SU-DHL-6 (cell line): ENCODE measurements around the gene XPNPEP2.
A peak's percentile ranks its signal among the peaks of the same experiment; 100 is the strongest.

Experiments
- H2AFZ ChIP-seq: fragments of 200-600 bp; sonication (generic); 2 replicates; pipeline ENCODE4 v1.6.1; 2014; ENCODE audit warnings: low read depth, mild to moderate bottlenecking, moderate library complexity, mixed read lengths, antibody characterized with exemption, low read length; ENCODE audit not compliant: severe bottlenecking
- H3F3A ChIP-seq: fragments of 200-600 bp; shearing (Covaris generic); 2 replicates; pipeline ENCODE4 v1.6.0; 2016; ENCODE audit warnings: antibody characterized with exemption, mild to moderate bottlenecking; ENCODE audit not compliant: insufficient read depth
- H3K27ac ChIP-seq: fragments of 200-600 bp; sonication (generic); 2 replicates; pipeline ENCODE4 v1.5.1; 2016; ENCODE audit warnings: low read depth, mild to moderate bottlenecking, low read length, moderate library complexity, mixed read lengths
- H3K27me3 ChIP-seq: fragments of 200-600 bp; sonication (generic), shearing (Covaris generic); 2 replicates; pipeline ENCODE4 v1.6.0; 2014; ENCODE audit warnings: mild to moderate bottlenecking, low read length
- H3K36me3 ChIP-seq: fragments of 200-600 bp; sonication (generic); 2 replicates; pipeline ENCODE4 v1.6.1; 2014; ENCODE audit warnings: mild to moderate bottlenecking, low read length, mixed read lengths
- H3K4me2 ChIP-seq: fragments of 300-600, 200-600 bp; shearing (Covaris generic), sonication (generic); 2 replicates; pipeline ENCODE4 v1.6.0; 2014; ENCODE audit warnings: low read length, low read depth, mild to moderate bottlenecking; ENCODE audit not compliant: poor library complexity, severe bottlenecking
- H3K4me3 ChIP-seq: fragments of 200-600 bp; sonication (generic); 2 replicates; pipeline ENCODE4 v1.5.1; 2014; ENCODE audit warnings: antibody characterized with exemption, low read length, mild to moderate bottlenecking, mixed read lengths; ENCODE audit not compliant: insufficient read depth, poor library complexity, severe bottlenecking
- H3K79me2 ChIP-seq: fragments of 200-600 bp; sonication (generic); 2 replicates; pipeline ENCODE4 v1.6.1; 2014; ENCODE audit warnings: mild to moderate bottlenecking, low read length, moderate library complexity; ENCODE audit not compliant: insufficient read depth
- H3K9ac ChIP-seq: fragments of 200-600 bp; sonication (generic); 2 replicates; pipeline ENCODE4 v1.7.0; 2014; ENCODE audit warnings: mild to moderate bottlenecking, low read length
- H3K9me2 ChIP-seq: fragments of 200-600 bp; sonication (generic); replicated peaks from 2 replicates; pipeline ENCODE4 v1.6.1; 2014; ENCODE audit warnings: low read length; ENCODE audit not compliant: insufficient read depth
- H3K9me3 ChIP-seq: fragments of 200-600 bp; sonication (generic); 2 replicates; pipeline ENCODE4 v1.6.1; 2014; ENCODE audit warnings: low read length, mixed read lengths; ENCODE audit not compliant: insufficient read depth
- H4K20me1 ChIP-seq: fragments of 200-600 bp; sonication (generic); 2 replicates; pipeline ENCODE4 v1.6.1; 2014; ENCODE audit warnings: low read depth, mild to moderate bottlenecking, antibody characterized with exemption, low read length, moderate library complexity, mixed read lengths
- CTCF ChIP-seq: fragments of 200-600 bp; sonication (generic); IDR thresholded peaks from one replicate; pipeline ENCODE4 v1.5.1; 2017; ENCODE audit warnings: antibody characterized with exemption, mild to moderate bottlenecking, low read length, moderate library complexity; ENCODE audit not compliant: insufficient read depth, poor library complexity, severe bottlenecking
- EZH2phosphoT487 ChIP-seq: fragments of 200-600 bp; sonication (generic), shearing (Covaris generic); conservative IDR thresholded peaks from 2 replicates; pipeline ENCODE4 v1.6.1; 2018; ENCODE audit warnings: mild to moderate bottlenecking, antibody characterized with exemption, low read length, moderate library complexity, mixed read lengths

The XPNPEP2 gene

GRCh38 chrX:129781134-129781672 is 42.4 kb downstream of the XPNPEP2 start:
- peaks cover 30% of the 10 kb centered on the region for H3F3A ChIP-seq
- no peaks in the 10 kb centered on the region for H3K9me2 ChIP-seq
- no peaks in the 10 kb centered on the region for H4K20me1 ChIP-seq
- H3K9me3 ChIP-seq = no peaks in the 10 kb centered on the region
- peak overlapping the region; percentile 73 for H3K4me3 ChIP-seq
- H3K4me2 ChIP-seq = peak overlapping the region; percentile 96
- H3K27ac ChIP-seq = peak overlapping the region; percentile 95
- H3K27me3 ChIP-seq = no peaks in the 10 kb centered on the region
- no peaks in the 10 kb centered on the region for H3K36me3 ChIP-seq
- TF ChIP-seq CTCF (no peak), EZH2phosphoT487 (no peak)
- H3K9ac ChIP-seq = peak overlapping the region; percentile 87
- H2AFZ ChIP-seq = no peak overlapping the region
- peaks cover 64% of the 10 kb centered on the region for H3K79me2 ChIP-seq

- Histone ChIP-seq H3K27me3 (no peaks in the 10 kb centered on the region), H3K4me3 (peak overlapping the region; percentile 48), H3K27ac (peak overlapping the region; percentile 90), H3F3A (peaks cover 25% of the 10 kb centered on the region), H3K4me2 (peak overlapping the region; percentile 96), H4K20me1 (no peaks in the 10 kb centered on the region), H3K79me2 (peaks cover 68% of the 10 kb centered on the region), H3K36me3 (no peaks in the 10 kb centered on the region), H2AFZ (no peak overlapping the region), H3K9me3 (no peaks in the 10 kb centered on the region), H3K9ac (peak overlapping the region; percentile 79), H3K9me2 (no peaks in the 10 kb centered on the region)
- TF ChIP-seq EZH2phosphoT487 (no peak), CTCF (no peak)
These were observed 43.1 kb downstream of the XPNPEP2 start for GRCh38 chrX:129781680-129782495.

- no peaks in the 10 kb centered on the region for H3K27me3 ChIP-seq
- H4K20me1 ChIP-seq = no peaks in the 10 kb centered on the region
- no peak for TF ChIP-seq CTCF
- no peak for TF ChIP-seq EZH2phosphoT487
- H3K9me2 ChIP-seq = no peaks in the 10 kb centered on the region
- peak overlapping the region; percentile 90 for H3K27ac ChIP-seq
- peak overlapping the region; percentile 79 for H3K9ac ChIP-seq
- H3K4me2 ChIP-seq = peak overlapping the region; percentile 96
- H2AFZ ChIP-seq = no peak overlapping the region
- peaks cover 25% of the 10 kb centered on the region for H3F3A ChIP-seq
- no peaks in the 10 kb centered on the region for H3K36me3 ChIP-seq
- peak overlapping the region; percentile 48 for H3K4me3 ChIP-seq
- peaks cover 75% of the 10 kb centered on the region for H3K79me2 ChIP-seq
- no peaks in the 10 kb centered on the region for H3K9me3 ChIP-seq
These were observed 43.9 kb downstream of the XPNPEP2 start for GRCh38 chrX:129782706-129783105.
